Measurements from ENCODE around the gene REEP3.

Gene REEP3

DNA sequence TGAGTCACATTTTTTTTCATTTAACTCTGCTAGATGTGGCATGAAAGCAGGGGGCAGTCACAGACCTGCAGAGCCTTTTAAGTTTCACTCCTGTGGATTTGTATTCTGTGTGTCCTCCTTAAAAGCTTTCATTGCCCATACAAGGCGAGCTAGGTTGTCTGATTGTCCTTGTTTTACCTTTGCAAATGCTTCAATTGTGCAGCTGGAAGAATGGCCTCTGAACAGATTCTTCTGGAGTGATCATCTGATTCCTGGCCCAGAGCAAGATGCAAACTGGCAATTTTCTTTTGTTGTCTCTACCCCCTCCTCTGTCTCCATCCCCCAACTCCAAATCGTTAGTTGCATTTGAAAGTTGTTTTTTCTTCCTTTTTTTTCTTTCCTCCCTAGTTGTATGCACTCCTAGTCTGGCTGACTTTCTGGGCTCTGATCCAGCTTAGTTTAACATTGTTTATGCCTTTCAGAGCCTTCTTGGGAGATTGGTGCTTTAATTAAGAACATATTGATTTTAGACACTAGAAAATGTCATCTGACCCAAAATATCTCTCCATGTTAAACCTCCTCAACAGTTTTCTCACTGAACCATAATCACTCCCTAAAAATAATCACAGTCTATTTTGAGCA, 150.2 kb downstream of the REEP3 start:
- DNase-seq, result no peak

DNA sequence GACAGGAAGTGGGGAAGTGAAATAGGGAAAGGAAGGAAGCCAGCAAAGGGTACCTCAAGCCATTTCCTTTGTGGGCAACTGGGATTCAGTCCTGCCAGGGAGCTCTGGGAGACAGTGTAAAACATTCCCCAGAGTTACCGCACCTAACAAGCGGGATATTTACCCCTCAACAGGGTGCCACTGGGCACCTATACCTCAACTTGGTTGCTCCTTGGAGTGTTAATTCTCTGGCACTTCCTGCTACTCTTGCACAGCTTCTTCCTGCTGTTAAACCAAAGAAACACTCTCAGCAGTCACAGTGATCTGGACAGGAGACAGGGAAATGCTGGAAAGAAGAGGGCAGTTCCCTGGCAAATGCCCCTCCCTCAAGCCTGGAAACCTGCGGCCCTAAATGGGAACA, 151.3 kb downstream of the REEP3 start:
- no peak for DNase-seq

DNA sequence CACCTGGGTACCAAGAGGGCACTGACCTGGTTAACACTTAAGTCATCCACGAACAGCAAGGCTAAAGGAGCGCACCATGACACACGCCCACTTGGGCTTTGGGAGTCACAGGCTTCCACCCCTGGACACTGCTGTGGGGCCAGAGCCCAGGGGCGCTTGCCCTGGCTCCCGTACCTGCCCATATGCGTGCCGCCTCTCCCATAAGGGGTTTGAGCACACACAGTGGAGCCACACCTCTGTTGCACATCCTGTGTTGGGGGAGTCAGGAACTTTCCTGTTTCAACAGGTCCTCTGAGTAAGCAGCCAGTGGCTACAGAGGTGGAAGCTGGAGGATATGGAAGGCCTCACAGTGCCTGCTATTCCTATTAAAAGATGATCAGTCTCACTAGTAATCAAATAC, 152.0 kb downstream of the REEP3 start:
- no peak for DNase-seq

DNA sequence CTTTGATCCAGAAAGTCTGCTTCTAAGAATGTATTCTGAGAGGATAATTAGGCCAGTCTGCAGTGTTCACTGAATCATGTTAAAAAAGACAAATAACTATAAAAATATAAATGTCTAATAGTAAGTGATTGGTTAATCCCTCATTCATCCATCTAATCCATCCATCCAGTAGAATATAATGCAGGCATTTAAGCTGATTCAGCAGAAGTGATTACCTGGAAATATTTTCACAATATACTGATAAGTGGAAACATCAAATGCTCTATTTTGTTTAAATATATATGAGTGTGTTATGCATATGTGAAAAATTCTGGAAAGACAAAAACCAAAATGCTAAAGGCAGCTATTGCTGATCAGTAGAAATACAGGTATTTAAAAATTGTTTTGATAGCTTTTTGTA, 152.6 kb downstream of the REEP3 start:
- no peak for DNase-seq

Measured in activated T-cell treated with anti-CD3 and anti-CD28 coated beads for 4 hours (primary cell).